GM12873 (cell line): Measurements from ENCODE around the gene EPS8L2.

ENCODE experiments used
- TF ChIP-seq, protein P1 (sequence below): IDR thresholded peaks from 2 replicates; pipeline ENCODE4 v1.5.1; 2012; ENCODE audit warnings: low read depth, mild to moderate bottlenecking, moderate library complexity, low read length, control low read depth; ENCODE audit not compliant: insufficient read depth; ENCODE audit errors: missing control alignments

EPS8L2 gene

DNA sequence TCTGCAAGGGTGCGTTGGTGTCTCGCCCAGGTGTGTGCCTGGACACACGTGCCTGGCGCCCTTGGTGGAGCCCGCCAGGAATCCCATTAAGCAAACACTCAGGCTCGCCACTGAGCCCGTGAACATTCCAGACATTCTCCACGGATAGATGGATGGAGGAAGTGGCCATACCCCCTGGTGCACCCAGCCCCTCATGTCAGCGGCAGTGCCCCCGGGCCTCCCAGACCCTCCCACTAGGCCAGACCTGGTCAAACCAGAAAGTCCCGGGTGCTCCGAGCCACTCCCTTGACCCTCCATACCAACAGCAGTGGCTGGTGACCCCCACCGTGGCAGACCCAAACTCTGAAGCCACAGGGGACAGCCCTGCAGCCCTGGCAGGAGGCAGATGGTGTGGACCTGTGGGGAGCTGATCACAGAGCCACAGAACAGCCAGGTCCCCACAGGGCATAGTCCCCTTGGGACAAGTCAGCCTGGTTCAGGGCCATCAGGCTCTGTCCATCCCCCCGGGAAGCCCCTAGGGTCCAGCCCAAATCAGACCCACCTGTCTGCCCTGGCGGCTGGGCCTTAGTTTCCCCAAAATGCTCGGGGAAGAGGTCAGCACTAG lies 1.9 kb downstream of the EPS8L2 start:
- TF ChIP-seq, protein P1, sequence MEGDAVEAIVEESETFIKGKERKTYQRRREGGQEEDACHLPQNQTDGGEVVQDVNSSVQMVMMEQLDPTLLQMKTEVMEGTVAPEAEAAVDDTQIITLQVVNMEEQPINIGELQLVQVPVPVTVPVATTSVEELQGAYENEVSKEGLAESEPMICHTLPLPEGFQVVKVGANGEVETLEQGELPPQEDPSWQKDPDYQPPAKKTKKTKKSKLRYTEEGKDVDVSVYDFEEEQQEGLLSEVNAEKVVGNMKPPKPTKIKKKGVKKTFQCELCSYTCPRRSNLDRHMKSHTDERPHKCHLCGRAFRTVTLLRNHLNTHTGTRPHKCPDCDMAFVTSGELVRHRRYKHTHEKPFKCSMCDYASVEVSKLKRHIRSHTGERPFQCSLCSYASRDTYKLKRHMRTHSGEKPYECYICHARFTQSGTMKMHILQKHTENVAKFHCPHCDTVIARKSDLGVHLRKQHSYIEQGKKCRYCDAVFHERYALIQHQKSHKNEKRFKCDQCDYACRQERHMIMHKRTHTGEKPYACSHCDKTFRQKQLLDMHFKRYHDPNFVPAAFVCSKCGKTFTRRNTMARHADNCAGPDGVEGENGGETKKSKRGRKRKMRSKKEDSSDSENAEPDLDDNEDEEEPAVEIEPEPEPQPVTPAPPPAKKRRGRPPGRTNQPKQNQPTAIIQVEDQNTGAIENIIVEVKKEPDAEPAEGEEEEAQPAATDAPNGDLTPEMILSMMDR = no peak

DNA sequence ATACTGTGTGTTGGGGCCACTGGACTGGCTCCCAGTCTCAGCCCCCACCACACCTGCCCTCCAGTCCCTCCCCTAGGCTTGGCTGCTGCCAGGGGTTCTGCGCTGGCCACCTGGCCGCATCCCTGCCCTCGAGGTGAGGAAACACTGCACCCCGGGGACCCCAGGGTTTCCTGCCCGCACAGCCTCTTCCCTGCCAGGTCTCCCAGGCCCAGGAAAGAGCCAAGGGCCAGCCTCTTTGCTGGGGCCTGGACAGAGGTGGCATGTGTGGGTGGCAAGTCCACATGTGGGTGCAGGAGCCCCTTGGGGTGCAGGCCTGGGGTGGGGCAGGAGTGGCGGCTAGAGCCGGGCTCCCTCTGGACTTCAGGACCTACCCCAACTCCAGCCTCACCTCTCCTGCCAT lies 2.5 kb downstream of the EPS8L2 start:
- TF ChIP-seq, protein P1 = no peak

DNA sequence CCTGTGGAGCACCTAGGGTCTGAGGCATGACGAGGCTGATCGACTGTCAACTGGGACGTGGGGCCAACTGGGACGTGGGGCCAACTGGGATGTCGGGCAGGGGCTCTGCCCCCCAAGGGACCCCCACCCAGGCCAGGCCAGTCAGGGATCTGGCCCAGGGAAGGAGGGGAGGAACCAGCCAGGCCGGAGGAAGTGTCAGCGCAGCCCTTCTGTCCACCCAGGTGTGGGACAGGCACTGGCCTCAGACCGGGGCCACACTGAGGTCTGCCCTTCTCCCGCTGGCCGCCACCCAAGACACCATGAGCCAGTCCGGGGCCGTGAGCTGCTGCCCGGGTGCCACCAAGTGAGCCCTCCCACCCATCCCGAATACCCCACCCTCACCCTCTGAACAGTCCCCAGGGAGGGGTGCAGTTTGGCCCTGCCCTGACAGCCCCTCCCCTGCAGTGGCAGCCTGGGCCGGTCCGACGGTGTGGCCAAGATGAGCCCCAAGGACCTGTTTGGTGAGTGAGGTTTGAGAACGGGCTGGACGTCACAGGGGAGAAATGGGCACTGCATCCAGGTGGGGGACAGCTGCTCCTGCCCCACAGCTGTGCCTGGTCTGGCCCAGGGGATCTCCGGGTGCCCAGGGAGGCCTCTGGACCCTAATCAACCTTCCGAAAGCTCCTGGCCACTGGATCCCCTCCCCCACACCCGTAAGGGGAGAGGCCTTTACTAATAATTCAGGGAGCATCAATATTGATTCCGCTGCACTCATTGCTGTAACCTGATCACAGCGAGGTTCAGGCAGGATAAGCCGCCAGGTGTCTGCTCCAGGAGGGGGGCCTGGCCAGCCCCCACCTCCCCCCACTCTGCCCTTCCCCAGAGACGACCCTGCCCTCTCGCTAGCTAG lies 3.3 kb downstream of the EPS8L2 start:
- TF ChIP-seq, protein P1 = no peak

DNA sequence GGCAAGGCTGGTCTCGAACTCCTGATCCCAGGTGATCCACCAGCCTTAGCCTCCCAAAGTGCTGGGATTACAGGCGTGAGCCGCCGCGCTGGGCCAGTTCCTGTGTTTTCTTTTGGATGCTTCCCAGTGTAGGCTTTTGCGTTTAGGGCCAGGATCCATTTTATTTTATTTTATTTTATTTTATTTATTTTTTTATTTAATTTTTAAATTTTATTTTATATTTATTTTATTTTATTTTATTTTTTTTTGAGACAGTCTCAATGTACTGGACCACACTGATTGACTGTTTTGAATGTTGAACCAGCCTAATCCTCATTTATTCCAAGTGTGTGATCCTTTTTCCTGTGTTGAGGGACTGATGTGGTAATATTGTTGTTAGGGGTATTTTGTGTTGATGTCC lies 8.4 kb downstream of the EPS8L2 start:
- TF ChIP-seq, protein P1 = no peak

DNA sequence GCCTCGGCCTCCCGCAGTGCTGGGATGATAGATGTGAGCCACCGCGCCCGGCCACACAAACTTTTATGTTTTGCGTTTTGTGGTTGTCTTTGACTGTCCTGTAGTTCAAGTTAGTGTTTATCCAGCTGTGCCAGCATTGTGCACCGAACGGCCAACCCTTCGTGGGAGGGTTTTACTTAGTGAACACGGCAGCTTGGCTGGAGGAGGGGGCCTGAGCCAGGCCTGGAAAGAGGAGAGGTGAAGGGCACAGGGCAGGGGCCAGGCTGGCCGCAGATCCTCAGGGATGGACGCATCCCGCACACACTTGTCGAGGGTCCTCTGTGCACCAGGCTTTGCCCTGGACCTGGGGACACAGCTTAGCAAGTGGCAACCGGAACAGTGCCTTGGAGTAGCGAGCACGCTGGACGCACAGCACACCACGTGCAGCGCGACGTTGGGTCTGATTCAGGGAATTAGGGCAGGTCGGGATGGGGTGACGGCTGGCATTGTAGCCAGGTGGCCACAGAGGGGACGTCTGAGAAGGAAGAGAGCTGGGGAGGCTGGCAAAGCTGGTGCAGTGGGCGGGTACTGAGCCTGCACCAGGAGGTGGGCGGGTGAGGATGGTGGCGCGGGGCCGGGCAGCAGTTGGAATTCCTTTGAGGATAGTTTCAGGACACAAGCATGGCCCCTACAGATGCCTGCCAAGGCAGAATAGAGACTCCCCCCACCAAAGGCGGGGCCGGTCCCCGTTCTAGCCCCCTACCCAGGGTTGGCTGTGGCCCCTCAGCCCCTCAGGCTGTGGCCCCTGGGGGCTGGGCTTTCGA lies 13.4 kb downstream of the EPS8L2 start:
- TF ChIP-seq, protein P1 = no peak

DNA sequence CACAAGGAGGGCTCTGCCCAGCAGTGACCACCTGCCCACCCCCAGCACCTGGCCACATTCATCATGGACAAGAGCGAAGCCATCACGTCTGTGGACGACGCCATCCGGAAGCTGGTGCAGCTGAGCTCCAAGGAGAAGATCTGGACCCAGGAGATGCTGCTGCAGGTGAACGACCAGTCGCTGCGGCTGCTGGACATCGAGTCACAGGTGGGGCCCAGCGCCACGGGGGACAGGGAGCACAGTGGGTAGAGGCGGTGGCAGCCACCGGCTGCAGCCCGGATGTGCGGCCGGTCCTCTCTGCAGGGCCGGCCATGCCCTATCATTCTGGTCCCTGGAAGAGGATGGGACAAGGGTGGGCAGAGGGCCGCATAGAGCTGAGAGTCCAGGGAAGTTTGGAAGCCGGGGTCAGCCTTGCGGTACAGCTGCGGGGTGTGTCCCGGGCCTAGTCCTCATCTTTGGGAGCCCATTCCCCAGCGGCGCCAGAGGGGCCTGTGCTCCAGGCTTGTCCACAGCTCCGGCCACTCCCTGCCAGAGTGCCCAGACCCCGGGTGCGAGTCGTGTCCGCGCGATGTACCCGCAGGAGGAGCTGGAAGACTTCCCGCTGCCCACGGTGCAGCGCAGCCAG lies 14.1 kb downstream of the EPS8L2 start:
- TF ChIP-seq, protein P1 = no peak
